ENCODE data around the gene TAF6L. TPM values are rescaled to one million over a fixed set of nuclear protein-coding genes. Genes with fewer than 3 reads are reported as not detected.

Gene TAF6L
- total and polyA plus RNA-seq, 2 of the 8 experiments (the other 6 are each of a cell fraction or from before 2014, with no cell fraction given), result 24.8 to 31.9 TPM

DNA sequence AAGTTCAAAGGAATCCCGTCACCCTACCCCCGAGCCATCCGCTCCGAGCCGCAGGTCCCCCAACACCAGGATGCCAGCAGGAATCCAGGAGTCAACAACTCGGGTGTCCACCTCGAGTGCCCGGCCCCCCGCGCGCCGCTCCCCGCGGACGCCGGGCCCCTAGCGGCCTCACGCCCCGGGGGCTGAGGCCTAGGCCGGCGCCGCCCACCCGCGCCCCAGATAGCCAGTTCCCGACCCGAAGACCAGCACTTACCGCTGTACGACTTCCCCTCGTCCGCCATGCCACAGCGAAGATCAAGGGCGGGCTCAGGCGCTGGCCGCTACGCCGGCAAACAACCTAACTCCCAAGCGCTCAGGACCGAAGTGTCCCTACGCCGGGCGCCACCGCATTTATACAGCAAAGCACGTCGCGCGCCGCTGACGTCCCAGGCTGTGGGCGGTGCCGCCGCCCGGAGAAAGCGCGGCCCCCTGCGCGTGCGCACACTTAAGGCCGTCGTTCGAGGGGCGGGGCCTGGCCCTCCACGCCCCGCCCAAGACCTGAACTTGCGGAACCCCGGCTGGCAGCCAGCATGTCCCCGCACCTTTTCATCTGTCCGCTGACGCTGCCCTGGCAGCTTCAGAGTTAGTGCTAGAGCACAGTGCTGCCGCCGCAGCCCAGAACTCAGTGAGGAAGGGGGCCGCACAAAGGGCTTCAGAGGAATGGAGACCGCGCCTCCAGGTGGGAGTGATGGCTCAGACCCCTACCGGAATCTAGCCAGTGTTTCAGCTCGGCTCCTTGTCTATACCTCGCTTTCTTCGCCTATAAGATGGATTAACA is 34.1 kb downstream of the TAF6L start, which contains the start of gene NXF1 (continued):
- TF ChIP-seq HDAC6 (IDR thresholded peaks at IDR 0.05; ENCODE audit: low read depth, low read length), result no peak
- no peak; a peak in 1 of 4 replicates for TF ChIP-seq HDAC2 (IDR thresholded peaks at IDR 0.05; ENCODE audit: borderline replicate concordance in 1 of 2, low read depth in 2 of 2, low read length in 2 of 2)
- peak; percentile 100 for TF ChIP-seq POLR2A (IDR thresholded peaks at IDR 0.05; ENCODE audit: control extremely low read depth in 1 of 2, low read depth in 2 of 2, low read length in 2 of 2)
- TF ChIP-seq YY1 (IDR thresholded peaks at IDR 0.05; ENCODE audit: low read depth, low read length), result peak; percentile 70; the same call in 1 of the 2 replicates
- TF ChIP-seq EP300 (IDR thresholded peaks at IDR 0.05; ENCODE audit: borderline replicate concordance in 1 of 2, low read depth in 2 of 2, low read length in 2 of 2), result peak in 1 of 2 experiments; percentile 65; a peak in 1 of 3 replicates
- TF ChIP-seq SRF (IDR thresholded peaks at IDR 0.05; ENCODE audit: low read depth, low read length), result peak; percentile 76
- peak; percentile 65; the same call in 1 of the 2 replicates for TF ChIP-seq EGR1 (IDR thresholded peaks at IDR 0.05; ENCODE audit: borderline replicate concordance, low read depth, low read length)
- TF ChIP-seq, protein P1, sequence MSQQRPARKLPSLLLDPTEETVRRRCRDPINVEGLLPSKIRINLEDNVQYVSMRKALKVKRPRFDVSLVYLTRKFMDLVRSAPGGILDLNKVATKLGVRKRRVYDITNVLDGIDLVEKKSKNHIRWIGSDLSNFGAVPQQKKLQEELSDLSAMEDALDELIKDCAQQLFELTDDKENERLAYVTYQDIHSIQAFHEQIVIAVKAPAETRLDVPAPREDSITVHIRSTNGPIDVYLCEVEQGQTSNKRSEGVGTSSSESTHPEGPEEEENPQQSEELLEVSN (IDR thresholded peaks at IDR 0.05), result peak; percentile 31; the same call in 1 of the 2 replicates
- peak; percentile 65 for TF ChIP-seq NANOG (IDR thresholded peaks at IDR 0.05; ENCODE audit: insufficient read depth, low read depth, low read length, poor library complexity, severe bottlenecking)
- 0 out of 4 replicates have a peak, but pooled peaks of 1 of the 2 experiments have one; percentile 4 for TF ChIP-seq RAD21 (IDR thresholded peaks at IDR 0.05 in 1 of 2, conservative IDR thresholded peaks at IDR 0.05 in 1 of 2; ENCODE audit: low read depth in 2 of 2, low read length in 2 of 2)
- no peak for TF ChIP-seq CHD1 (IDR thresholded peaks at IDR 0.05; ENCODE audit: low read depth, low read length)

Data from H1 (cell line).